Osteoblast (primary cell): ENCODE results near the gene MAMDC4. TPM values are rescaled to one million over a fixed set of nuclear protein-coding genes. Genes with fewer than 3 reads are reported as not detected.
"Not testable (repeated sequence)": the region's sequence is repeated elsewhere in the genome, so short reads cannot be mapped to it uniquely, and the experiment has no call there.

Experiments used
- DNase-seq: peaks from one replicate; pipeline ENCODE4 v3.0.0; 2011; ENCODE audit warnings: low spot score, mixed read lengths; ENCODE audit not compliant: insufficient read length; ENCODE audit errors: missing footprints
- H2AFZ ChIP-seq: 2 replicates; pipeline ENCODE4 v1.6.0; 2011; ENCODE audit warnings: mild to moderate bottlenecking, low read length
- H3K27ac ChIP-seq: 2 replicates; pipeline ENCODE4 v1.5.1; 2011; ENCODE audit warnings: mild to moderate bottlenecking, low read depth, low read length, moderate library complexity
- H3K27me3 ChIP-seq: 2 replicates; pipeline ENCODE4 v1.6.0; 2012; ENCODE audit warnings: mild to moderate bottlenecking, control low read depth, inconsistent platforms, low read length, moderate library complexity; ENCODE audit not compliant: insufficient read depth
- H3K36me3 ChIP-seq: 2 replicates; pipeline ENCODE4 v1.5.1; 2011; ENCODE audit warnings: mild to moderate bottlenecking, low read length, control low read depth, moderate library complexity; ENCODE audit not compliant: insufficient read depth
- H3K4me1 ChIP-seq: 2 replicates; pipeline ENCODE4 v1.5.1; 2011; ENCODE audit warnings: mild to moderate bottlenecking, low read length, control low read depth, moderate library complexity; ENCODE audit not compliant: insufficient read depth
- H3K4me2 ChIP-seq: 2 replicates; pipeline ENCODE4 v1.6.0; 2011; ENCODE audit warnings: mild to moderate bottlenecking, low read length; ENCODE audit not compliant: insufficient read depth
- H3K4me3 ChIP-seq: fragments of 200-600 bp; sonication (generic); 3 replicates; pipeline ENCODE4 v1.5.1; 2012; ENCODE audit warnings: mild to moderate bottlenecking, low read length, inconsistent platforms; ENCODE audit not compliant: insufficient read depth
- H3K79me2 ChIP-seq: 2 replicates; pipeline ENCODE4 v1.6.0; 2012; ENCODE audit warnings: mild to moderate bottlenecking, low read length, control low read depth, inconsistent platforms; ENCODE audit not compliant: insufficient read depth
- H3K9me3 ChIP-seq: 2 replicates; pipeline ENCODE4 v1.5.1; 2011; ENCODE audit warnings: low read depth, low read length, control low read depth
- H4K20me1 ChIP-seq: 2 replicates; pipeline ENCODE4 v1.6.0; 2012; ENCODE audit warnings: mild to moderate bottlenecking, low read length, control low read depth; ENCODE audit not compliant: insufficient read depth
- CTCF ChIP-seq: IDR thresholded peaks from 2 replicates; pipeline ENCODE4 v1.5.1; 2011; ENCODE audit warnings: mild to moderate bottlenecking, low read depth, low read length, moderate library complexity; ENCODE audit errors: extremely low read depth
- total RNA-seq: library from RNA; depleted of rRNA; stranded (reverse); fragments of >200 nt; gene quantifications from 2 replicates; pipeline ENCODE4 v1.2.3, GENCODE V29; 2012

MAMDC4 gene
- total RNA-seq, 1 donor: 1.4 TPM

GRCh38 chr9:136843801-136844740 lies 8.1 kb upstream of the MAMDC4 start:
- H4K20me1 ChIP-seq, H3K4me2 ChIP-seq, H3K27ac ChIP-seq, H3K4me3 ChIP-seq, H3K9me3 ChIP-seq, H3K36me3 ChIP-seq, H3K79me2 ChIP-seq, DNase-seq, H2AFZ ChIP-seq: not testable (repeated sequence)
- TF ChIP-seq CTCF: peak; percentile 27
- Histone ChIP-seq H3K4me1 (peaks cover 18% of the 10 kb centered on the region), H3K27me3 (peaks cover 16% of the 10 kb centered on the region)

- no peak overlapping the region for H3K27ac ChIP-seq
- H3K27me3 ChIP-seq: peaks cover 16% of the 10 kb centered on the region
- peaks cover 21% of the 10 kb centered on the region for H3K4me1 ChIP-seq
- H3K79me2 ChIP-seq: peaks cover 3% of the 10 kb centered on the region
- H2AFZ ChIP-seq: no peak overlapping the region
- no peaks in the 10 kb centered on the region for H3K9me3 ChIP-seq
- H3K4me2 ChIP-seq: no peak overlapping the region
- TF ChIP-seq CTCF: no peak
- peaks cover 6% of the 10 kb centered on the region for H4K20me1 ChIP-seq
- no peak for DNase-seq
- no peaks in the 10 kb centered on the region for H3K36me3 ChIP-seq
- no peak overlapping the region for H3K4me3 ChIP-seq
Measured at GRCh38 chr9:136844761-136845464, 7.2 kb upstream of the MAMDC4 start.

GRCh38 chr9:136845465-136846260 lies 6.5 kb upstream of the MAMDC4 start:
- no peak overlapping the region for H2AFZ ChIP-seq
- peaks cover 13% of the 10 kb centered on the region for H4K20me1 ChIP-seq
- no peak overlapping the region for H3K27ac ChIP-seq
- no peak for DNase-seq
- H3K4me3 ChIP-seq: no peak overlapping the region
- H3K79me2 ChIP-seq: peaks cover 7% of the 10 kb centered on the region
- H3K27me3 ChIP-seq: peaks cover 16% of the 10 kb centered on the region
- H3K9me3 ChIP-seq: no peaks in the 10 kb centered on the region
- no peak for TF ChIP-seq CTCF
- H3K4me2 ChIP-seq: no peak overlapping the region
- peaks cover 27% of the 10 kb centered on the region for H3K4me1 ChIP-seq
- H3K36me3 ChIP-seq: peaks cover 5% of the 10 kb centered on the region
